GM12864 (cell line): Measurements from ENCODE around the gene C3orf80.
"Not testable (repeated sequence)": the region's sequence is repeated elsewhere in the genome, so short reads cannot be mapped to it uniquely, and the experiment has no call there.

Experiments used
- DNase-seq: peaks from one replicate; pipeline ENCODE4 v3.0.0-alpha.2; 2011; ENCODE audit warnings: low read depth
- H3K4me3 ChIP-seq: 2 replicates; pipeline ENCODE4 v1.5.1; 2011; ENCODE audit warnings: mild to moderate bottlenecking, low read depth, low read length, control low read depth
- CTCF ChIP-seq: IDR thresholded peaks from 2 replicates; pipeline ENCODE4 v1.5.1; 2011; ENCODE audit warnings: low read depth, mild to moderate bottlenecking, moderate library complexity, low read length, control low read depth, inconsistent platforms; ENCODE audit errors: missing control alignments

C3orf80 gene

GRCh38 chr3:160196511-160197104 is 28.6 kb upstream of the C3orf80 start:
- TF ChIP-seq CTCF, result no peak
- no peak overlapping the region for H3K4me3 ChIP-seq
- no peak for DNase-seq

GRCh38 chr3:160199108-160199507 is 26.1 kb upstream of the C3orf80 start:
- DNase-seq, result no peak
- TF ChIP-seq CTCF, result no peak
- H3K4me3 ChIP-seq, result no peak overlapping the region

DNA sequence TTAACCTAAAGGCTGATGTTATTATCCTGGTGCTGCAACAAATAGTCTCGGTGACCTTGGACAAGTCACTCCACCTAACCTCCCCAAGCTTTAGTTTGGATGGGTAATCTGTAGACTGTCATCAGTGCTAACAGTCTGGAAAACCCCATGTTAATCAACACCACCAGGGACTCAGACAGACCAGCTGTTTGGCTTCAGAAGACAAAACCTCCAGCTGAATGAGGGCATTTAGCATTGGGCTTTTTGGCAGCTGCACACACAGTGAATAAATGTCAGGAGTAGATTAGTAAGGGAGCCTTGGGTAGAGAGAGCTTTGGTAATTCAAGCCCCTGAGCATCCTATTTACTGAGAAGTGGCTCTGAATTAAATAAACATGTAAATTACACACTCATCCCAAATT is 24.9 kb upstream of the C3orf80 start:
- no peak for DNase-seq
- H3K4me3 ChIP-seq, result no peak overlapping the region
- TF ChIP-seq CTCF, result no peak

GRCh38 chr3:160204396-160205011 is 20.7 kb upstream of the C3orf80 start:
- DNase-seq, H3K4me3 ChIP-seq: not testable (repeated sequence)

GRCh38 chr3:160205606-160206005 is 19.6 kb upstream of the C3orf80 start:
- TF ChIP-seq CTCF, result no peak
- no peak for DNase-seq
- no peak overlapping the region for H3K4me3 ChIP-seq

DNA sequence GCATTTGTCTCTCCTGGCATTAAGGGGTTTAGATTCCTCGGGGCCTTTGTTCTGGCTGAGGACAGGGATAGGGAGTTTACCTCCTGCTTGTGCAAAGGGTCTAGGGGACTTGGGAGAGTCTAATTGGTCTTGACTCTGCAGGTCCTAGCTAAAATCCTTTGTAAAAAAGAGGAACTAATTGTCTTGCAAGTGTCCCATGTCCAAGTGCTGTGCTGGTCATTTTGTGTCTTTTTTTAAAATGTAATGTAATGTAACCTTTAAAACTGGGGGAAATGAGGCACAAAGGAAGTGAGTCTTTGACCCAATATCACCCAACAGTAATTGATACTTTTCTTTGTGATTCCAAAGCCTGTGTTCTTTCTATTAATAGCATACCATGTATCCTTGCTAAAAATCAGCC is 14.9 kb upstream of the C3orf80 start:
- DNase-seq, result no peak
- no peak for TF ChIP-seq CTCF
- H3K4me3 ChIP-seq, result no peak overlapping the region

GRCh38 chr3:160210799-160211221 is 14.4 kb upstream of the C3orf80 start:
- H3K4me3 ChIP-seq, result no peak overlapping the region
- DNase-seq, result no peak
- peak; percentile 26 for TF ChIP-seq CTCF
